GM12878 (cell line): ENCODE results near the gene TMEM44.

Experiments
- CREB1 ChIP-seq: IDR thresholded peaks from 2 replicates; pipeline ENCODE4 v1.6.1; 2012; ENCODE audit warnings: low read depth, mild to moderate bottlenecking, inconsistent platforms
- EZH2 ChIP-seq: IDR thresholded peaks from 2 replicates; pipeline ENCODE4 v1.6.1; 2012; ENCODE audit warnings: low read depth, mild to moderate bottlenecking, control low read depth, inconsistent platforms, low read length, borderline replicate concordance; ENCODE audit not compliant: control insufficient read depth
- HDGF ChIP-seq: fragments of 450-650 bp; IDR thresholded peaks from 2 replicates; pipeline ENCODE4 v1.6.1; 2016; ENCODE audit warnings: antibody characterized with exemption
- RFX5 ChIP-seq: IDR thresholded peaks from 2 replicates; pipeline ENCODE4 v1.6.1; 2011; ENCODE audit warnings: low read depth, low read length, improper control_type of control experiment
- SREBF2 ChIP-seq: IDR thresholded peaks from 2 replicates; pipeline ENCODE4 v1.6.1; 2012; ENCODE audit warnings: mild to moderate bottlenecking, low read length
- TF ChIP-seq, protein P1 (sequence below), 3 experiments: IDR thresholded peaks in 2 of 3; conservative IDR thresholded peaks in 1 of 3; 2 replicates each; pipeline ENCODE4 v1.5.1; 2011; ENCODE audit warnings: low read depth in 3 of 3, low read length in 3 of 3, mild to moderate bottlenecking in 3 of 3, control low read depth in 2 of 3, moderate library complexity in 2 of 3, inconsistent platforms in 1 of 3, mixed read lengths in 1 of 3; ENCODE audit not compliant: control insufficient read depth in 2 of 3, insufficient read depth in 1 of 3; ENCODE audit errors: extremely low read depth in 1 of 3

DNA sequence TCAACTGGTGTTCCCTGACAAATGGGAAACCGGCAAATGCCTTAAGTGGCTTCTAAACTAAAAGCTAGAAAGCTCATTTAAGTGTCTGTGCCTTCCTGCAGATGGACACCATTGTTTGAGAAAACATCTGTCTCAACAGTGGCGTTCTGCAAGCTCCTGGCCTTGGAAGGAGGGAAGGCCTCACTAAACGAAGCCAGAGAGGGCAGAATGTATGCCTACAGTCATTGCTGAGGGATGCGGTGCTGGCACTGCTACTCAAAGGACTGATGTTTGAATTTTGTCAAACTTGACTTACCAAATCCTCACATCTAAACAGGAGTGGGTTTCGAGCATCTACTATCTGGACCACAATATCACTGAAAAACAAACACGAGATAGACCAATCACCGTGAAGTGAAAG is 26.6 kb upstream of the TMEM44 start:
- TF ChIP-seq CREB1 (no peak), SREBF2 (no peak), HDGF (no peak), EZH2 (no peak), RFX5 (no peak)
- TF ChIP-seq, protein P1, sequence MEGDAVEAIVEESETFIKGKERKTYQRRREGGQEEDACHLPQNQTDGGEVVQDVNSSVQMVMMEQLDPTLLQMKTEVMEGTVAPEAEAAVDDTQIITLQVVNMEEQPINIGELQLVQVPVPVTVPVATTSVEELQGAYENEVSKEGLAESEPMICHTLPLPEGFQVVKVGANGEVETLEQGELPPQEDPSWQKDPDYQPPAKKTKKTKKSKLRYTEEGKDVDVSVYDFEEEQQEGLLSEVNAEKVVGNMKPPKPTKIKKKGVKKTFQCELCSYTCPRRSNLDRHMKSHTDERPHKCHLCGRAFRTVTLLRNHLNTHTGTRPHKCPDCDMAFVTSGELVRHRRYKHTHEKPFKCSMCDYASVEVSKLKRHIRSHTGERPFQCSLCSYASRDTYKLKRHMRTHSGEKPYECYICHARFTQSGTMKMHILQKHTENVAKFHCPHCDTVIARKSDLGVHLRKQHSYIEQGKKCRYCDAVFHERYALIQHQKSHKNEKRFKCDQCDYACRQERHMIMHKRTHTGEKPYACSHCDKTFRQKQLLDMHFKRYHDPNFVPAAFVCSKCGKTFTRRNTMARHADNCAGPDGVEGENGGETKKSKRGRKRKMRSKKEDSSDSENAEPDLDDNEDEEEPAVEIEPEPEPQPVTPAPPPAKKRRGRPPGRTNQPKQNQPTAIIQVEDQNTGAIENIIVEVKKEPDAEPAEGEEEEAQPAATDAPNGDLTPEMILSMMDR (IDR thresholded peaks at IDR 0.05 in 2 of 3, conservative IDR thresholded peaks at IDR 0.05 in 1 of 3; ENCODE audit: control insufficient read depth in 2 of 3, extremely low read depth in 1 of 3, insufficient read depth in 1 of 3, low read depth in 3 of 3, low read length in 3 of 3) = no peak
